Testis (tissue), 3 donors: ENCODE measurements around the gene C1QTNF12. TPM values are rescaled to one million over a fixed set of nuclear protein-coding genes. Genes with fewer than 3 reads are reported as not detected.

Experiments
- DNase-seq: peaks from one replicate; pipeline ENCODE4 v3.0.0-alpha.2; 2019
- H3K27ac ChIP-seq, 2 donors: fragments of 200-600 bp; sonication (generic); one replicate each; pipeline ENCODE4 v1.5.1; 2019
- H3K27me3 ChIP-seq: fragments of 200-600 bp; sonication (generic); one replicate; pipeline ENCODE4 v1.5.1; 2019
- H3K36me3 ChIP-seq: fragments of 200-600 bp; sonication (generic); one replicate; pipeline ENCODE4 v1.5.1; 2017; ENCODE audit warnings: low read depth; ENCODE audit errors: missing control alignments
- H3K4me1 ChIP-seq: fragments of 200-600 bp; sonication (generic); one replicate; pipeline ENCODE4 v1.5.1; 2019
- H3K4me3 ChIP-seq, 2 donors: fragments of 200-600 bp; sonication (generic); one replicate each; pipeline ENCODE4 v1.5.1; 2017 to 2019
- H3K9me3 ChIP-seq: fragments of 200-600 bp; sonication (generic); one replicate; pipeline ENCODE4 v1.5.1; 2017
- POLR2A ChIP-seq: fragments of 450-650 bp; IDR thresholded peaks from one replicate; pipeline ENCODE4 v1.6.1; 2017; ENCODE audit warnings: antibody characterized with exemption, mild to moderate bottlenecking, moderate library complexity
- WGBS, 2 donors: methylation state at CpG; one replicate each; pipeline ENCODE4 v1.1.5; 2018; 5-methylcytosine and 5-hydroxymethylcytosine counted together
- intact Hi-C: fragments of 100-400 bp; cut with DNase I; formaldehyde crosslinking; loops from one replicate; pipeline ENCODE4 v1.15.1; 2023; ENCODE audit warnings: low total_unique reads
- polyA plus RNA-seq: library from polyadenylated mRNA; stranded (reverse); fragments of 350-450 nt; fragmentation: Illumina TruSeq; extraction: RNeasy Lipid Tissue Mini Kit (QIAGEN cat#74804); gene quantifications from one replicate; pipeline ENCODE4 v1.2.3, GENCODE V29; 2014; ENCODE audit warnings: low read depth, low replicate concordance; ENCODE audit not compliant: insufficient read depth
- total RNA-seq, 2 donors: library from RNA; depleted of rRNA; stranded (reverse); fragments of >200 nt; gene quantifications; one replicate each; pipeline ENCODE4 v1.2.3, GENCODE V29; 2016
- TF ChIP-seq, protein P1 (sequence below), 3 experiments: fragments of 450-650 bp in 2 of 3; fragments of 200-600 bp in 1 of 3; sonication (generic) in 1 of 3; IDR thresholded peaks; one replicate each; pipeline ENCODE4 v1.5.1; 2016 to 2019; ENCODE audit warnings: antibody characterized with exemption in 3 of 3, mild to moderate bottlenecking in 2 of 3, moderate library complexity in 1 of 3

C1QTNF12 gene
- total and polyA plus RNA-seq, 3 donors from 2014 or later: 2.7 to 7.7 (median 4.7) TPM

DNA sequence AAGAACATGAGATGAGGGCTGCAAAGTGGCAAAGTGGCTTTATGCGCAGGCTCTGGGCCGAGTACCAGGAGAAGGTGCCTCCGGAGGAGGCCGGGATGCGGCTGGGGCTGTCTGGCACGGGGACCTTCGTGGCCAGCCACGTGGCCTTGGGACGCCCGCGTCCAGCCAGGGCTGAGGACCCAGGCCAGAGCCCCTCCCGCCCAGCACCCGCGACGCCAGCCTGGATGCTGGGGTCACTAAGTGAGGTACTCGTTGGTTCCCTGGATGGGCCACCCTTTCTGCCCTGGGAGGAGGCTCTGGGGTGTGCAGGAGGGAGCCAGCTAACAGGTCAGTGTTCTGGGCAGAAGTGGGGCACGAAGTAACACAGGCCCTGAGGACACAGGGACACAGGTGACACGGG is 46.3 kb upstream of the C1QTNF12 start:
- Histone ChIP-seq H3K36me3 (no peaks in the 10 kb centered on the region), H3K27me3 (no peaks in the 10 kb centered on the region), H3K27ac (no peak overlapping the region), H3K4me1 (peaks cover 11% of the 10 kb centered on the region), H3K4me3 (no peak overlapping the region), H3K9me3 (no peaks in the 10 kb centered on the region)
- WGBS, 2 donors: 61 to 65% methylated on average over 5 to 18 of the region's 18 CpGs
- intact Hi-C loops: no loop called here
- TF ChIP-seq POLR2A: no peak
- TF ChIP-seq, protein P1, sequence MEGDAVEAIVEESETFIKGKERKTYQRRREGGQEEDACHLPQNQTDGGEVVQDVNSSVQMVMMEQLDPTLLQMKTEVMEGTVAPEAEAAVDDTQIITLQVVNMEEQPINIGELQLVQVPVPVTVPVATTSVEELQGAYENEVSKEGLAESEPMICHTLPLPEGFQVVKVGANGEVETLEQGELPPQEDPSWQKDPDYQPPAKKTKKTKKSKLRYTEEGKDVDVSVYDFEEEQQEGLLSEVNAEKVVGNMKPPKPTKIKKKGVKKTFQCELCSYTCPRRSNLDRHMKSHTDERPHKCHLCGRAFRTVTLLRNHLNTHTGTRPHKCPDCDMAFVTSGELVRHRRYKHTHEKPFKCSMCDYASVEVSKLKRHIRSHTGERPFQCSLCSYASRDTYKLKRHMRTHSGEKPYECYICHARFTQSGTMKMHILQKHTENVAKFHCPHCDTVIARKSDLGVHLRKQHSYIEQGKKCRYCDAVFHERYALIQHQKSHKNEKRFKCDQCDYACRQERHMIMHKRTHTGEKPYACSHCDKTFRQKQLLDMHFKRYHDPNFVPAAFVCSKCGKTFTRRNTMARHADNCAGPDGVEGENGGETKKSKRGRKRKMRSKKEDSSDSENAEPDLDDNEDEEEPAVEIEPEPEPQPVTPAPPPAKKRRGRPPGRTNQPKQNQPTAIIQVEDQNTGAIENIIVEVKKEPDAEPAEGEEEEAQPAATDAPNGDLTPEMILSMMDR (IDR thresholded peaks at IDR 0.05): no peak
- DNase-seq: no peak

DNA sequence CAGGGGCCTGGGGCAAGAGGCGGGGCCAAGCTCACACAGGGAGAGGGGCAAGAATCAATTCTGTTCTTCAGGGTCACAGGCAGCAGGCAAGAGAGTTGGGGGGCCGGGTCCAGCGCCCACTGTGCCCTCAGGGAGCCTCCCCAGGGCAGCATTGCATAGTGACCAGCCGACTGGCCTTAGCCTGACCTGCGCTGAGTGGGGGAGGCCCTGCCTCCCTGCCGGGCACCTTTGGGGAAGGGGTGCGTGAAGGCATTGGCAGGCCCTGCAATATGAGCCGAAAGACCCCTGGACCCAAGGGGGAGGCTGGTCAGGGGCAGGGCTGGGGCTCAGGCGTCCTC is 45.9 kb upstream of the C1QTNF12 start:
- TF ChIP-seq, protein P1 (IDR thresholded peaks at IDR 0.05): no peak
- TF ChIP-seq POLR2A: no peak
- peaks cover 11% of the 10 kb centered on the region for H3K4me1 ChIP-seq
- no peak overlapping the region for H3K4me3 ChIP-seq
- no peaks in the 10 kb centered on the region for H3K36me3 ChIP-seq
- H3K9me3 ChIP-seq: no peaks in the 10 kb centered on the region
- no peak for DNase-seq
- intact Hi-C loops: no loop called here
- H3K27me3 ChIP-seq: no peaks in the 10 kb centered on the region
- no peak overlapping the region for H3K27ac ChIP-seq
- 85 to 89% methylated on average over 9 of the region's 9 CpGs for WGBS, 2 donors

DNA sequence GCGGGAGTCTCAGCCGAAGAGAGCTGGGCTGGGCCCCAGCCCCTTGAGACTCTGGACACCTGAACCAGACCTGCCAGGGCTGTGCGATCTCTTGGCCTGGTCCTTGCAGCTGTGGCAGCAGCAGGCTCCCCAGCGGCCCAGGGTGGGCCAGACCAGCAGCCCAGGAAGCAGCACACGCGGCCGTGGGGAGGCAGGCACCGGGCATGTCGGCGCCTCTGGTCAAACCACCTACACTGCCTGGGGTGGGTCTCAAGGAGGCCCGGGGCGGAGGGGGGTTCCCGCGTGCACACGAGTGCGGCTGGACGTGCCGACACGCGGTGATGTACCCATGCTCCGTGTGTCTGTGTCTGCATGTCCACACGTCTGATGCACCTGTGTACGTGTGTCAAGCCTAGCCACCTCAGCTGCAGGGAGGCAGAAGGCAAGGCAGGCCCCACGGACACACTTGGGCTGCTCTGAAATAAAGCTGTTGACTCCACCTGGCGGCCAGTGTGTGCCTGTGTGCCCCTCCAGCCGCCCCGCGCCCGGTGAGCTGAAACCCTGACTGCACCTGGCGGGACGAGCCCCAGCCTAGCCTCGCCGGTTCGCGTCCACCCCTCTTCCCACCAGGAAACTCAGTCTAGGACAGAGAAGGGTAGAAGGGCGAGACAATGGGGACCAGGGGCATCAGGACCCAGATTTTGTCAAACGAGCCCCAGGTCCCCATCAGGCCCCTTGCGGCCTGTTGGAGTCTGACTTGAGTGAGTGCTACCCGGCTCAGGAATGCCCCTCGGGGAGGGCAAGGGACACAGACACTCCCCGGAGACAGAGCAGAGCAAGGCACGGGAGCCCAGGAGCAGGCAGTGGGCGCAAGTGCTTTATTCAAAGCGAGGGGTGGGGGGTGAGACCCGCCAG is 45.3 kb upstream of the C1QTNF12 start:
- DNase-seq: peak; percentile 73
- Histone ChIP-seq H3K27ac (no peak overlapping the region), H3K36me3 (no peaks in the 10 kb centered on the region), H3K4me3 (no peak overlapping the region), H3K27me3 (no peaks in the 10 kb centered on the region), H3K4me1 (peaks cover 11% of the 10 kb centered on the region), H3K9me3 (no peaks in the 10 kb centered on the region)
- intact Hi-C loops: no loop called here
- 73 to 80% methylated on average over 19 to 45 of the region's 45 CpGs for WGBS, 2 donors
- TF ChIP-seq POLR2A: no peak
- TF ChIP-seq, protein P1 (IDR thresholded peaks at IDR 0.05): peak; percentile 21 to 44 (median 39)

DNA sequence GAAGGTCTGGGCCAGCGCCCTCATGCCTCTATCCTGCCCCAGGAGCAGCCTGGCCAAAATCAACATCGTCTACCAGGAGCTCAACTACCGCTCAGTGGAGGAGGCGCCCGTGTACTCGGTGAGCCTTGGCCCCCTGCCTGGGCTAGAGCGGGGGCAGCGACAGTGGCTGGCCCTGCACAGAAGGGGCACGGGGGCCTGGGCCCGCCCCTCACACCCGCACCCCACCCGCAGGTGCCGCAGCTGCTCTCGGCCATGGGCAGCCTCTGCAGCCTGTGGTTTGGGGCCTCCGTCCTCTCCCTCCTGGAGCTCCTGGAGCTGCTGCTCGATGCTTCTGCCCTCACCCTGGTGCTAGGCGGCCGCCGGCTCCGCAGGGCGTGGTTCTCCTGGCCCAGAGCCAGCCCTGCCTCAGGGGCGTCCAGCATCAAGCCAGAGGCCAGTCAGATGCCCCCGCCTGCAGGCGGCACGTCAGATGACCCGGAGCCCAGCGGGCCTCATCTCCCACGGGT is 44.6 kb upstream of the C1QTNF12 start:
- TF ChIP-seq, protein P1 (IDR thresholded peaks at IDR 0.05): no peak
- no peak for TF ChIP-seq POLR2A
- Histone ChIP-seq H3K9me3 (no peaks in the 10 kb centered on the region), H3K36me3 (no peaks in the 10 kb centered on the region), H3K27ac (no peak overlapping the region), H3K4me3 (no peak overlapping the region), H3K27me3 (no peaks in the 10 kb centered on the region), H3K4me1 (peaks cover 11% of the 10 kb centered on the region)
- intact Hi-C loops: no loop called here
- DNase-seq: no peak
- 36 to 62% methylated on average over 14 to 28 of the region's 28 CpGs for WGBS, 2 donors
